RWPE1 (cell line): Measurements from ENCODE around the gene FGF18.
"Not testable (repeated sequence)": the region's sequence is repeated elsewhere in the genome, so short reads cannot be mapped to it uniquely, and the experiment has no call there.

ENCODE experiments used
- CTCF ChIA-PET: fragments of 350-600 bp; sonication (Branson Sonifier 250); formaldehyde crosslinking; extraction: SDS; loops from one replicate; lab custom pipeline; 2021; lab: Yijun Ruan, JAX
- POLR2A ChIA-PET: fragments of 400-600 bp; formaldehyde crosslinking; extraction: SDS; loops from one replicate; lab custom pipeline; 2020; ENCODE audit warnings: antibody characterized with exemption; ENCODE audit not compliant: low non-redundant PET; lab: Yijun Ruan, JAX
- DNase-seq: peaks from one replicate; pipeline ENCODE4 v3.0.0; 2012; ENCODE audit warnings: low spot score
- H3K27ac ChIP-seq: fragments of 450-650 bp; 2 replicates; pipeline ENCODE4 v1.5.1; 2017
- TF ChIP-seq, protein P1 (sequence below): fragments of 450-650 bp; conservative IDR thresholded peaks from 2 replicates; pipeline ENCODE4 v1.5.1; 2017; ENCODE audit warnings: low read depth, mild to moderate bottlenecking

FGF18 gene

DNA sequence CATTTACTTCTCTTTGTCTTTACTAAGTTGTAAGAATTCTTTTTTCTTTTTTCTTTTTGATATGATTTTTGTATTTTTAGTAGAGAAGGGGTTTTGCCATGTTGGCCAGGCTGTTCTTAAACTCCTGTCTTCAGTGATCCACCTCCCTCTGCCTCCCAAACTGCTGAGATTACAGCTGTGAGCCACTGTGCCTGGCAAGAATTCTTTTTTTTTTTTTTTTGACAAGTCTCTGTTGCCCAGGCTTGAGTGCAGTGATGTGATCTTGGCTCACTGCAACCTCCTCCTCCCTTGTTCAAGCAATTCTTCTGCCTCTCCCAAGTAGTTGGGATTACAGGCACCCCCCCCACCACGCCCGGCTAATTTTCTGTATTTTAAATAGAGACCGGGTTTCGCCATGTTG is 21.8 kb upstream of the FGF18 start:
- DNase-seq: no peak
- H3K27ac ChIP-seq: no peak overlapping the region; the same call in 1 of the 2 replicates
- TF ChIP-seq, protein P1, sequence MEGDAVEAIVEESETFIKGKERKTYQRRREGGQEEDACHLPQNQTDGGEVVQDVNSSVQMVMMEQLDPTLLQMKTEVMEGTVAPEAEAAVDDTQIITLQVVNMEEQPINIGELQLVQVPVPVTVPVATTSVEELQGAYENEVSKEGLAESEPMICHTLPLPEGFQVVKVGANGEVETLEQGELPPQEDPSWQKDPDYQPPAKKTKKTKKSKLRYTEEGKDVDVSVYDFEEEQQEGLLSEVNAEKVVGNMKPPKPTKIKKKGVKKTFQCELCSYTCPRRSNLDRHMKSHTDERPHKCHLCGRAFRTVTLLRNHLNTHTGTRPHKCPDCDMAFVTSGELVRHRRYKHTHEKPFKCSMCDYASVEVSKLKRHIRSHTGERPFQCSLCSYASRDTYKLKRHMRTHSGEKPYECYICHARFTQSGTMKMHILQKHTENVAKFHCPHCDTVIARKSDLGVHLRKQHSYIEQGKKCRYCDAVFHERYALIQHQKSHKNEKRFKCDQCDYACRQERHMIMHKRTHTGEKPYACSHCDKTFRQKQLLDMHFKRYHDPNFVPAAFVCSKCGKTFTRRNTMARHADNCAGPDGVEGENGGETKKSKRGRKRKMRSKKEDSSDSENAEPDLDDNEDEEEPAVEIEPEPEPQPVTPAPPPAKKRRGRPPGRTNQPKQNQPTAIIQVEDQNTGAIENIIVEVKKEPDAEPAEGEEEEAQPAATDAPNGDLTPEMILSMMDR: no peak
- POLR2A ChIA-PET: no interaction called here
- CTCF ChIA-PET: no interaction called here

DNA sequence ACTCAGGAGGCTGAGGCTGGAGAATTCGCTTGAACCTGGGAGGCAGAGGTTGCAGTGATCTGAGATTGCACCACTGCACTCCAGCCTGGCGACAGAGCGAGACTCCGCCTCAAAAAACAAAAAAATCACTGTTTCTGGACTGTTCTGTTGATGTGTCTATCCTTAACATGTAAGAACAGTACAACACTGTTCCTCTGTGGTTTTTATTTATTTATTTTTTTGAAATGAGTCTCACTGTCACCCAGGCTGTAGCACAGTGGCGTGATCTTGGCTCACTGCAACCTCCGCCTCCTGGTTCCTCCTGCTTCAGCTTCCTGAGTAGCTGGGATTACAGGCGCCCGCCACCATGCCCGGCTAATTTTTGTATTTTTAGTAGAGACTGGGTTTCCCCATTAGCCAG is 20.8 kb upstream of the FGF18 start:
- CTCF ChIA-PET: interaction anchor here (0.6 kb wide), 2 partner anchors 9 to 27 kb away, joined by 3 read pairs; no protein-coding TSS in a partner anchor
- DNase-seq, POLR2A ChIA-PET: not testable (repeated sequence)
- H3K27ac ChIP-seq: peak overlapping the region; percentile 40

DNA sequence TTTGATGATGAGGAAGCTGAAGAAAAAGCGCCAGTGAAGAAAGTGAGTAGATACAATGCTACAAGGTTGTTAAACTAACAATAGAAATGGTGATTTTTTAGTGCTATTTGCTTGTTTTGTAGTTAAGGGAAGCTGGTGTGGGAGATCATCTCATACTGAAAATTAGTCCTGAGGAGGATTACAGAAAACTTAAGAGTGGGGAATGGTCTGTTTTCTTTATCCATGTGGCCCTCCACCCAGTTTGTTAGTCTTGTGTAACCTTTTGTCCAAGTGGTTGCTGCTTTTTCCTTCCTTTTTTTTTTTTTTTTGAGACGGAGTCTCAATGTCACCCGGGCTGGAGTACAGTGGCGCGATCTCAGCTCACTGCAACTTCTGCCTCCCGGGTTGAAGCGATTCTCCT is 19.3 kb upstream of the FGF18 start:
- POLR2A ChIA-PET: no interaction called here
- CTCF ChIA-PET: interaction anchor here (0.9 kb wide), 1 partner anchor 18 kb away, joined by 4 read pairs; no protein-coding TSS in a partner anchor
- no peak for DNase-seq
- H3K27ac ChIP-seq: peak overlapping the region; percentile 40
- TF ChIP-seq, protein P1: no peak

DNA sequence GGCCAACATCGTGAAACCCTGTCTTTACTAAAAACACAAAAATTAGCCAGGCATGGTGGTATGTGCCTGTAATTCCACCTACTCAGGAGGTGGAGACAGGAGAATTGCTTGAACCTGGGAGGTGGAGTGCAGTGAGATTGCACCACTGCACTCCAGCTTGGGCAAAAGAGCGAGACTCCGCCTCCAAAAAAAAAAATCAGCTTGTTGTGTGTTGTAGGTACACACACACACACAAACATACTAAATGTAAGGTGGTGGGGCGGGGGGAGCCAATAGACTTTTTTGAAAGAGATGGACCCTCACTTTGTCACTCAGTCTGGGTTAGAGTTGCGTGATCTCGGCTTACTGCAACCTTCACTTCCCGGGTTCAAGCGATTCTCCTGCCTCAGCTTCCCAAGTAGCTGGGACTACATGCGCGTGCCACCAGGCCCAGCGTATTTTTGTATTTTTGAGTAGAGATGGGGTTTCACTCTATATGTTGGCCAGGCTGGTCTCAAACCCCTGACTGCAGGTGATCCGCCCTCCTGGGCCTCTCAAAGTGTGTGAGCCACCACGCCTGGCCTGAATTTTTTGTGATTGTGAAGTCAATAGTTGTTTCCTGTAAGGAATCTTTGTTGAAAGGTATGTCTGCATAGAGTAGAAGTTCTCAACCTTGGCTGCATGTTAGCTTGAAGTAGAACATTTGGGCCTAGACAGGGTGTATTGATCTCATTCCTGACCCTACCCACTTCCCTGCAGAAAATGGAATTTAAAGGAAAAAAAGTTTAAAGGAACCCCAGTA is 18.1 kb upstream of the FGF18 start:
- POLR2A ChIA-PET: no interaction called here
- peak overlapping the region; percentile 40 for H3K27ac ChIP-seq
- CTCF ChIA-PET: interaction anchor here (0.9 kb wide), 1 partner anchor 17 kb away, joined by 4 read pairs; no protein-coding TSS in a partner anchor
- TF ChIP-seq, protein P1: no peak
- DNase-seq: no peak

DNA sequence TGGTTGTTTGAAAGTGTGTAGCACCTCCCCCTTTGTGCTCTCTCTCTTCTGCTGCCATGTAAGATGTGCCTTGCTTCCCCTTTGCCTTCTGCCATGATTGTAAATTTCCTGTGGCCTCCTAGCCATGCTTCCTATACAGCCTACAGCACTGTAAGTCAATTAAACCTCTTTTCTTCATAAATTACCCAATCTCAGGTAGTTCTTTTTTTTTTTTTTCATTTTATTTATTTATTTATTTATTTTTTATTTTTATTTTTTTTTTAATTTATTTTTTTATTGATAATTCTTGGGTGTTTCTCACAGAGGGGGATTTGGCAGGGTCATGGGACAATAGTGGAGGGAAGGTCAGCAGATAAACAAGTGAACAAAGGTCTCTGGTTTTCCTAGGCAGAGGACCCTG is 16.7 kb upstream of the FGF18 start:
- H3K27ac ChIP-seq, POLR2A ChIA-PET, CTCF ChIA-PET, DNase-seq: not testable (repeated sequence)

DNA sequence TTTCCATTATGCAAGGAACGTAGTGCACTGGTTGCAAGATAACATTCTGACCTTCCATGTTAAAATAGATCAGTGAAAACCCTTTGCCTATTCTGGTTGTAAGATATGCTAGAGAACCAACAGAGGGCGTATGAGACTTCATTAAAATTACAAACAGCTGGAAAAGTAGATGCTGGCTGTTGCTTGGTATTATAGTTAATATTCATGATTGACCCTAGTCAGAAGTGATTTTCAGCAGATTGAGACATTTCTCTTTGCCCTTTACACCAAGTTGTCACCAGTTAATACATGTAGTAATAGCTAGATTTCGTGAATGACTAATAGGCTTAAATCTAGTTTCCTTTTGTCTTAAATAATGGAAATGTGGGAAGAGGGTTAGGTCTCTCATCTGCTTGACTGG is 13.8 kb upstream of the FGF18 start:
- DNase-seq: no peak
- ChIA-PET CTCF (interaction anchor here (0.6 to 1.1 kb wide), 4 partner anchors 10 to 13 kb away, joined by 3 to 4 read pairs (median 3); no protein-coding TSS in a partner anchor), POLR2A (no interaction called here)
- TF ChIP-seq, protein P1: no peak; the same call in 1 of the 2 replicates
- H3K27ac ChIP-seq: no peak overlapping the region

DNA sequence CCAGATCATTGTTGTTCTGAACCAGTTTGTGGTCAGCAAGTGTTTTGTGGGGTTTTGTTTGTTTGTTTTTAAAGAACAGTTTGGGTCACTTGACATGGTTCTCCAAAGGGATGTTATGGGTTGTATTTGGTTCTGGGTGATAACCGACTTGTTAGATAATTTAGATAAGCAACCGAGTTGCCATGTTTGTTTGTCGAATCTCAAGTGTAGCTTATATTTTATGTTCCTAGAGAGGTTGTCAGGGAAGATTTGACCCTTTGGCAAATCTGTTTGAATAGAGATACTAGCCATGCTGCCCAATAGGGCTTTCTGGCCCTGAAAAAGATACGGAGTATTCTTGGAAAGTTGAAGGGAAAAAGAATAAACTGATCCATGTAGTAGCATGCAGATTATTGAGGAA is 12.2 kb upstream of the FGF18 start:
- no peak for DNase-seq
- TF ChIP-seq, protein P1: no peak
- ChIA-PET POLR2A (interaction anchor here (0.5 kb wide), 1 partner anchor 1028 kb away, joined by 4 read pairs; no protein-coding TSS in a partner anchor), CTCF (interaction anchor here (1.9 kb wide), 1 partner anchor 11 kb away, joined by 9 read pairs; no protein-coding TSS in a partner anchor)
- no peak overlapping the region for H3K27ac ChIP-seq
